HepG2 (cell line): ENCODE results near the gene ELAVL4.

Experiments used
- CC2D1A ChIP-seq: sonication (generic); formaldehyde crosslinking; IDR thresholded peaks from 2 replicates; pipeline ENCODE4 v1.8.1; 2023; ENCODE audit warnings: mild to moderate bottlenecking, missing genetic modification reagents
- CTCF ChIP-seq: sonication (generic); formaldehyde crosslinking; IDR thresholded peaks from 2 replicates; pipeline ENCODE4 v1.5.0; 2020; ENCODE audit warnings: mild to moderate bottlenecking, missing genetic modification reagents, moderate library complexity
- EZH2 ChIP-seq: conservative IDR thresholded peaks from 2 replicates; pipeline ENCODE4 v1.6.1; 2012; ENCODE audit warnings: mild to moderate bottlenecking, low read depth, low read length, moderate library complexity
- FOXP4 ChIP-seq: sonication (generic); formaldehyde crosslinking; IDR thresholded peaks from 2 replicates; pipeline ENCODE4 v1.4.0; 2020; ENCODE audit warnings: missing genetic modification reagents
- HDAC6 ChIP-seq: fragments of 200-600 bp; sonication (generic); IDR thresholded peaks from 2 replicates; pipeline ENCODE4 v1.7.0; 2017; ENCODE audit warnings: mild to moderate bottlenecking, antibody characterized with exemption, low read length, low read depth
- KLF6 ChIP-seq: IDR thresholded peaks from 2 replicates; pipeline ENCODE4 v1.8.0; 2016; ENCODE audit warnings: missing biosample characterization, missing genetic modification reagents
- KLF9 ChIP-seq: IDR thresholded peaks from 2 replicates; pipeline ENCODE4 v1.6.1; 2016; ENCODE audit warnings: low read depth
- MAFK ChIP-seq, 2 experiments: IDR thresholded peaks in 1 of 2; conservative IDR thresholded peaks in 1 of 2; 2 replicates each; pipeline ENCODE4 v1.6.1; 2011; ENCODE audit warnings: improper control_type of control experiment in 2 of 2, low read length in 2 of 2
- RFXAP ChIP-seq: sonication (generic); formaldehyde crosslinking; IDR thresholded peaks from 2 replicates; pipeline ENCODE4 v1.4.0; 2020; ENCODE audit warnings: missing genetic modification reagents, borderline replicate concordance
- SP1 ChIP-seq, 2 experiments: fragments of 450-650 bp in 1 of 2; sonication (generic) in 1 of 2; formaldehyde crosslinking in 1 of 2; IDR thresholded peaks; 2 replicates each; pipeline versions ENCODE4 v1.4.0 to v1.6.1; 2016 to 2020; ENCODE audit warnings: missing genetic modification reagents in 1 of 2

GRCh38 chr1:50098591-50099021 is 10.1 kb upstream of the ELAVL4 start:
- TF ChIP-seq CC2D1A (CRISPR knock-in tag): no peak
- no peak for TF ChIP-seq EZH2
- TF ChIP-seq RFXAP: no peak
- no peak for TF ChIP-seq SP1 (IDR thresholded peaks at IDR 0.05)
- no peak for TF ChIP-seq SP1 (CRISPR knock-in tag; IDR thresholded peaks at IDR 0.05)
- TF ChIP-seq CTCF (CRISPR knock-in tag): no peak
- TF ChIP-seq KLF9 (CRISPR knock-in tag): no peak
- TF ChIP-seq MAFK (conservative IDR thresholded peaks at IDR 0.05 in 1 of 2, IDR thresholded peaks at IDR 0.05 in 1 of 2; ENCODE audit: low read length in 2 of 2): peak; percentile 49 to 65; a peak in 3 of 4 replicates
- TF ChIP-seq FOXP4 (CRISPR knock-in tag): no peak
- no peak for TF ChIP-seq HDAC6
- no peak for TF ChIP-seq KLF6
